IPS DF 19.7 (cell line): ENCODE measurements around the gene SCN9A.
"Not testable (repeated sequence)": the region's sequence is repeated elsewhere in the genome, so short reads cannot be mapped to it uniquely, and the experiment has no call there.

ENCODE experiments used
- DNase-seq: peaks from one replicate; pipeline ENCODE4 v3.0.0-alpha.2; 2013; ENCODE audit warnings: low read depth, low spot score

Gene SCN9A

GRCh38 chr2:166246901-166247300 is 128.8 kb downstream of the SCN9A start:
- DNase-seq: no peak

GRCh38 chr2:166242309-166242708 is 133.4 kb downstream of the SCN9A start:
- DNase-seq: no peak

GRCh38 chr2:166240387-166241313 is 135.1 kb downstream of the SCN9A start:
- no peak for DNase-seq

GRCh38 chr2:166239548-166239947 is 136.2 kb downstream of the SCN9A start:
- no peak for DNase-seq

- DNase-seq: no peak
Observed at GRCh38 chr2:166238176-166238575, 137.6 kb downstream of the SCN9A start.

GRCh38 chr2:166234112-166234846 is 141.5 kb downstream of the SCN9A start:
- DNase-seq: no peak

GRCh38 chr2:166233244-166233643 is 142.5 kb downstream of the SCN9A start:
- no peak for DNase-seq

- DNase-seq: no peak
Observed at GRCh38 chr2:166230724-166231070, 145.0 kb downstream of the SCN9A start.

GRCh38 chr2:166230024-166230723 is 145.6 kb downstream of the SCN9A start:
- DNase-seq: no peak

- DNase-seq: no peak
Observed at GRCh38 chr2:166229678-166230023, 146.1 kb downstream of the SCN9A start.

GRCh38 chr2:166224197-166224596 is 151.5 kb downstream of the SCN9A start:
- DNase-seq: no peak

- DNase-seq: no peak
Observed at GRCh38 chr2:166223298-166223697, 152.4 kb downstream of the SCN9A start.

- DNase-seq: no peak
Observed at GRCh38 chr2:166211079-166211478, 164.7 kb downstream of the SCN9A start.

GRCh38 chr2:166209944-166210343 is 165.8 kb downstream of the SCN9A start:
- DNase-seq: not testable (repeated sequence)

- not testable (repeated sequence) for DNase-seq
Observed at GRCh38 chr2:166209367-166209766, 166.4 kb downstream of the SCN9A start.

- DNase-seq: not testable (repeated sequence)
Observed at GRCh38 chr2:166206153-166206552, 169.6 kb downstream of the SCN9A start.

- DNase-seq: no peak
Observed at GRCh38 chr2:166202778-166203177, 173.0 kb downstream of the SCN9A start.

- no peak for DNase-seq
Observed at GRCh38 chr2:166197446-166197845, 178.3 kb downstream of the SCN9A start.

GRCh38 chr2:166193407-166193806 is 182.3 kb downstream of the SCN9A start:
- DNase-seq: no peak

- DNase-seq: no peak
Observed at GRCh38 chr2:166188084-166188483, 187.7 kb downstream of the SCN9A start.

GRCh38 chr2:166184789-166185188 is 191.0 kb downstream of the SCN9A start:
- DNase-seq: no peak

GRCh38 chr2:166181813-166182154 is 194.0 kb downstream of the SCN9A start:
- no peak for DNase-seq
